OCI-LY3 (cell line): Measurements from ENCODE around the gene SGMS2.

ENCODE experiments used
- CTCF ChIP-seq: fragments of 200-600, 300-600 bp; sonication (generic); IDR thresholded peaks from 2 replicates; pipeline ENCODE4 v1.5.1; 2014; ENCODE audit warnings: antibody characterized with exemption, low read length, low read depth
- EZH2phosphoT487 ChIP-seq: fragments of 200-600 bp; shearing (Covaris generic); IDR thresholded peaks from 2 replicates; pipeline ENCODE4 v1.6.1; 2018; ENCODE audit warnings: antibody characterized with exemption, mixed run types, low read depth

DNA sequence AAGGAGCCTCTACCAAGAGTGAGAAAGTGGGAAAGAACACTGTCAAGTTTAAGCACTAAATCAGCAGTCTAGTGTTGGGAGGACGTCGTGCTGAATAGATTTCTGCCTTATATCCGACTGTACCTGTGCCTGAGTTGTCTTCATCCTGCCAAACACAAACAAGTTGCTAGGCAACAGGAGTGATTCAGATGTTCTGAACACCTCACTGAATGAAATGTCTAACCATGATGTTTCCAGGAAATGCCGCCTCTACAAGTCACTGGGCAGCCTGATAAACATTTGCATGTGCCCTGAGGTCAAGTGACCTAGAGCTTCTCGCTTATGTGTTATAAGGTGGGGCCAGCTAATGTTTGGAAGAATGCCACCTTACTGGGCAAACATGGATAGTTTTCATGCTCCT, 37.9 kb downstream of the SGMS2 start:
- TF ChIP-seq CTCF (no peak), EZH2phosphoT487 (no peak)
